Activated T-cell treated with anti-CD3 and anti-CD28 coated beads for 1 hour (primary cell): ENCODE measurements around the gene ITGA1.
"Not testable (repeated sequence)": the region's sequence is repeated elsewhere in the genome, so short reads cannot be mapped to it uniquely, and the experiment has no call there.

ENCODE experiments used
- DNase-seq: peaks from one replicate; pipeline ENCODE4 v3.0.0-alpha.2; 2020; ENCODE audit warnings: low read depth

ITGA1 gene

DNA sequence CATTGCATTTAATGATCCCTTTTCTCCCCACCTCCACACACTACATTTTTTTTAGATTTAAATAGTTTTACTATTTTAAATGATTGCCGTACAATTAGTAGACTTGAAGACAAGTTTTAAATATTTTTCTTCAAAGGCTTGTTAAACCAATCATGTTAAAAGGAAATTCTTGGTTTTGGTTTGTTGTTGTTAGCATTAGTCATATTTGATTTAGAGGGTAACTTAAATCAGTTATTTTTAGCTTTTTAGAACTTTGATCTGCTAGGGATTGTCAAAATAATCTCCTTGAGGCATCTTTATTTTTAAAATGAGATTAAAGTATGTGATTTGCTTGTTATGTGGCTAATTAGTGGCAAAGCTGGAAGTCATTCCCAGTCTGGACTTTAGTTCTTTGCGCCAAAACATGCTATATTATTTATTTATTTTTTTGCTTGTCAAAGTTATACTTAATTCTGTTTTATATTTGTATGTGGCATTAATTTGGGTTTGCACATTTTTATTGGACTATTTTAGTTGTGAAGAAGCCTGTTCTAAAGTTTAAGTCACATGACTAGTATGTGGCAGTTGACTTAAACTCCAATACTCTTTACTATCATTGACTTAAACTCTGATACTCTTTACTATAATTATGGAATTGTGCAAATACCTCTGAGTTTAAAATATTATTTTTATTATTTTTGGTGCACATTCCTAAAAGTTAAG is 14.7 kb downstream of the ITGA1 start:
- DNase-seq, result no peak

- DNase-seq, result no peak
Observed at GRCh38 chr5:52802974-52803336, 15.2 kb downstream of the ITGA1 start.

- no peak for DNase-seq
Observed at GRCh38 chr5:52804387-52804791, 16.7 kb downstream of the ITGA1 start.

DNA sequence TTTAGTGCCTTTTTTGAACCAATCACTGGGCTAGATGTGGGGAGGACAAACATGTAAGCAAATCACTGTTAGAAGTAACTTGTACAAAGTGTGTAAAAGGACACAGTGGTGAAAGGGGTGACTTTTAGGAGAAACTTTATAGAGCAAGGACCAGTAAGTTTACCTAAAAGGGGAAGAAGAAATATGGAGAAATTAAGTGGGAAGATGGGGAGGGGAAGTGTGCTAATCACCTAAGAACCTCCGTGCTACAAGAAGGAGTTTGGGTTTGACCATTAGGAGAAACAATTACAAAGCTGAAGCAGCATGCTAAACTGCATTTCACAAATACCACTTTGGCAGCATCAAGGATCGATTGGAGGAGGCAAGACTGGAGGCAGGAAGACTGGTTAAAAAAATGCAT is 17.3 kb downstream of the ITGA1 start:
- no peak for DNase-seq

DNA sequence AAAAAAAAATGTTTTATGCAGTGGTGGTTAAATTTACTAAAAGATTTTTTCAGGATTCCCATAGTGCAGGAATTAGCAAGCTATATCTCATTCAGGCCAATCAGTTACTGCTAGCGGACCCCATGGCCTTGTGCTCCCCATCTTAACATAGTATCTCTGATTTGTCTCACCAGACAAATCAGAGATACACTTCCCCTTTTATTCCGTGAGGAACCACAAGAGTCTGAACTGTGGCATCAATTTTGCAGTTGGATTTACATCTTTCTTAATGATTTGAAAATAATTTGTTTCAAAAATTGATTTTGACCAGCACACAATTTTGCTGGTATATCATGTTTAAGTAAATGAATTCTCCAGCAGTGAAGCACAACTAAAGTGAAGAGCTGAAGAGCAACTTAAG is 17.9 kb downstream of the ITGA1 start:
- no peak for DNase-seq

GRCh38 chr5:52807037-52807436 is 19.3 kb downstream of the ITGA1 start:
- DNase-seq, result no peak

- no peak for DNase-seq
Observed at GRCh38 chr5:52807723-52808122, 20.0 kb downstream of the ITGA1 start.

DNA sequence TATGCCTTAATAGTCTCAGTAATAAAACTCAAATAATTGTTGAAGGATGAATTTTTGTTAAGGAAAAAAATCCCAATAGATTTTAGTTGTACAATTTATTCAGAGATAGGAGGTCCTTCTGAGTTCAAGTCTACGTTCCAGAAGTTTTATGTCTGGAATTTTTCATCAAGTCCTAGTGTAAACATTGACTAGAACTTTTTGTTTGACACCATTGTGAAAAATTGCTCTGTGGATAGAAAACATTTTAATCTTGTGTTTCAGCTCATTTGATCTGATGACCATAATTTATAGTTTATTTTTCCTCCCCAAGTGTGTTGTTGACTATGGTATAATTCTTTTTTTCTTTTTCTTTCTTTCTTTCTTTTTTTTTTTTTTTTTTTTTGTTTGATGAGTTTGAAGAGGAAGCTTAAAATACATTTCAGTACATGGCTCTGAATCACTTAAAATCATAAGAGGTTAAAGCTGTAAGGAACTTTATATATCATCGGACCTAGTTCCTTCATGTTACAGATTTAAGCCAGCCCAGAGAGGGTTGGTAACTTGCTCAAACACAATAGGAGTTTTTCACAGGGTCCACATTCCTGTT is 20.7 kb downstream of the ITGA1 start:
- no peak for DNase-seq

- no peak for DNase-seq
Observed at GRCh38 chr5:52809884-52810283, 22.2 kb downstream of the ITGA1 start.

- no peak for DNase-seq
Observed at GRCh38 chr5:52810426-52810825, 22.7 kb downstream of the ITGA1 start.

GRCh38 chr5:52811067-52811749 is 23.5 kb downstream of the ITGA1 start:
- DNase-seq, result no peak

- no peak for DNase-seq
Observed at GRCh38 chr5:52814352-52815148, 26.8 kb downstream of the ITGA1 start.

GRCh38 chr5:52817818-52818217 is 30.1 kb downstream of the ITGA1 start:
- no peak for DNase-seq

DNA sequence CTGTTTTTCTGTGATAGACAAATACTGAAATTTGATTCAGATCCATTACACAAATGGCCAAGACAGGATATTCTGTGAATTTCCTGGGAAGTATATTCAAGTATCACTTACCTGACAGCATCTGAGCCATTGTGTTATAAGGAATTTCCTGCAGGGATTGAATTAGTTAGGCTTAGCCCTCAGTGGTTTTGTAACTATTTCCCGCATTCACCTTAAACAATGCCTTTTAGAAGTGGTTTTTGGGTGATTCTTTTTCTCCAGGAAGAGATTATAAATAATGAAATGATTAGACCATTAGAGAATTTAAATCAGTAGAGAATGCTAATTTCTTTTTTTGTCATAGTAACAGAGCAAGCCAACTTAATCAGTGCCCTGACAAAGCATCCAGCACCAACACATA is 30.6 kb downstream of the ITGA1 start:
- no peak for DNase-seq

DNA sequence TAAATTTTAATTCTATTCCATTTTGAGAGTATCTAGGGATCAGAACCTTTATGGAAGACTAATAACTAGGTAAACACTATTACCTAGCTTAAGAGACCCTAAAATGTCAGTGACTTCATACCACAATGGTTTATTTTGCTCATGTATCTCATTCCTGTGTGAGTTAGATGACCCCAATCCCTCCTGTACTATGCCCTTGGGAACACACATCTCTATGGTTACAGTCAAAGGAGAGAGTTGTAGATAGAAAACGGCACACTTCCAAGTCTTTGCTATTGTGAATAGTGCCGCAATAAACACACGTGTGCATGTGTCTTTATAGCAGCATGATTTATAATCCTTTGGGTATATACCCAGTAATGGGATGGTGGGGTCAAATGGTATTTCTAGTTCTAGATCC is 31.1 kb downstream of the ITGA1 start:
- DNase-seq, result not testable (repeated sequence)

- no peak for DNase-seq
Observed at GRCh38 chr5:52821901-52822300, 34.2 kb downstream of the ITGA1 start.

DNA sequence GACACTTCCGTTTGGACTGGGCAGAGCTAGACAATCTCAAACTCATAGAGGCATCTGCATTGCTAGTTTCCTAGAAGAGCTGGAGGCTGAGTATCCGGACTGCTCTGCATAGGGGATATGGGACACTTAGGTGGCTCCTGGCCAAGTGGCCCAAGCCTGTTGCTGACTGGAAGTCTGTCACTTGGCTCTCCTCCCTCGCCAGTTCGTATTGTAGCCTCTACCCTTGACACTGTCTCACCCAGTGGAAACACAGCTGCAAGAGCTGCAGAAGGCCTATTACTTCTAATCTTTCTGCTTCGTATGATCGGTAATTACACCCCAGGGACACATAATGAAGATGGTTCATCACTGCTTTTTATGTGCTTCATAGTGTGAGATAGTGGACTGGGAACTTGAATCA is 34.7 kb downstream of the ITGA1 start:
- no peak for DNase-seq

- DNase-seq, result no peak
Observed at GRCh38 chr5:52824827-52825226, 37.1 kb downstream of the ITGA1 start.

GRCh38 chr5:52825826-52826225 is 38.1 kb downstream of the ITGA1 start:
- no peak for DNase-seq

GRCh38 chr5:52827815-52828214 is 40.1 kb downstream of the ITGA1 start:
- no peak for DNase-seq

- no peak for DNase-seq
Observed at GRCh38 chr5:52829664-52830063, 41.9 kb downstream of the ITGA1 start.

- DNase-seq, result no peak
Observed at GRCh38 chr5:52830650-52831049, 42.9 kb downstream of the ITGA1 start.
